HepG2 (cell line): ENCODE results near the gene GSC2. TPM values are rescaled to one million over a fixed set of nuclear protein-coding genes. Genes with fewer than 3 reads are reported as not detected.
A peak's percentile ranks its signal among the peaks of the same experiment; 100 is the strongest.

Experiments
- AHR ChIP-seq: IDR thresholded peaks from 2 replicates; pipeline ENCODE4 v1.6.1; 2018; ENCODE audit warnings: missing genetic modification reagents, missing compliant biosample characterization
- ATF7-NPFF ChIP-seq: sonication (generic); formaldehyde crosslinking; IDR thresholded peaks from 2 replicates; pipeline ENCODE4 v1.8.1; 2023; ENCODE audit warnings: mild to moderate bottlenecking, low read depth, missing genetic modification reagents, moderate library complexity
- EHMT2 ChIP-seq: fragments of 200-600 bp; sonication (generic); IDR thresholded peaks from 2 replicates; pipeline ENCODE4 v1.7.0; 2017; ENCODE audit warnings: antibody characterized with exemption, low read depth, low read length, borderline replicate concordance
- ELF1 ChIP-seq: sonication (generic); formaldehyde crosslinking; IDR thresholded peaks from 2 replicates; pipeline ENCODE4 v1.4.0; 2020; ENCODE audit warnings: missing genetic modification reagents
- GTF2F1 ChIP-seq: fragments of 150-350 bp; IDR thresholded peaks from 2 replicates; pipeline ENCODE4 v1.6.1; 2014; ENCODE audit warnings: low read length
- HMG20A ChIP-seq: IDR thresholded peaks from 2 replicates; pipeline ENCODE4 v1.6.1; 2016; ENCODE audit warnings: borderline replicate concordance
- IKZF4 ChIP-seq: sonication (generic); formaldehyde crosslinking; IDR thresholded peaks from 2 replicates; pipeline ENCODE4 v1.5.1; 2020; ENCODE audit warnings: borderline replicate concordance, mild to moderate bottlenecking, low read depth, missing genetic modification reagents; ENCODE audit errors: not compliant biosample characterization
- KLF16 ChIP-seq, 2 experiments: sonication (generic) in 1 of 2; formaldehyde crosslinking in 1 of 2; IDR thresholded peaks; 2 replicates each; pipeline versions ENCODE4 v1.6.1 to v1.8.0; 2016 to 2023; ENCODE audit warnings: missing genetic modification reagents in 2 of 2, missing compliant biosample characterization in 1 of 2
- KMT2B ChIP-seq: IDR thresholded peaks from 2 replicates; pipeline ENCODE4 v1.6.1; 2016; ENCODE audit warnings: missing genetic modification reagents, missing compliant biosample characterization
- MEF2D ChIP-seq: sonication (generic); formaldehyde crosslinking; IDR thresholded peaks from 2 replicates; pipeline ENCODE4 v1.5.1; 2020; ENCODE audit warnings: mild to moderate bottlenecking, missing genetic modification reagents
- RELA ChIP-seq: sonication (generic); formaldehyde crosslinking; IDR thresholded peaks from 2 replicates; pipeline ENCODE4 v1.4.0; 2020; ENCODE audit warnings: missing genetic modification reagents
- RXRB ChIP-seq: IDR thresholded peaks from 2 replicates; pipeline ENCODE4 v1.6.1; 2016; ENCODE audit warnings: borderline replicate concordance, missing genetic modification reagents, missing compliant biosample characterization
- YEATS2 ChIP-seq: sonication (generic); formaldehyde crosslinking; IDR thresholded peaks from 2 replicates; pipeline ENCODE4 v1.4.0; 2020; ENCODE audit warnings: missing genetic modification reagents, borderline replicate concordance
- ZBTB38 ChIP-seq: sonication (generic); formaldehyde crosslinking; IDR thresholded peaks from 2 replicates; pipeline ENCODE4 v1.5.1; 2020; ENCODE audit warnings: mild to moderate bottlenecking, missing genetic modification reagents
- ZNF20 ChIP-seq: sonication (generic); formaldehyde crosslinking; IDR thresholded peaks from 2 replicates; pipeline ENCODE4 v1.4.0; 2020; ENCODE audit warnings: mild to moderate bottlenecking, moderate library complexity, missing genetic modification reagents
- ZNF264 ChIP-seq: sonication (generic); formaldehyde crosslinking; IDR thresholded peaks from 2 replicates; pipeline ENCODE4 v1.4.0; 2020; ENCODE audit warnings: missing genetic modification reagents
- ZNF329 ChIP-seq: sonication (generic); formaldehyde crosslinking; IDR thresholded peaks from 2 replicates; pipeline ENCODE4 v1.9.0; 2021; ENCODE audit warnings: low read depth, mild to moderate bottlenecking, missing genetic modification reagents
- ZNF550 ChIP-seq: sonication (generic); formaldehyde crosslinking; IDR thresholded peaks from 2 replicates; pipeline ENCODE4 v1.4.0; 2020; ENCODE audit warnings: mild to moderate bottlenecking, missing genetic modification reagents, borderline replicate concordance
- ZNF615 ChIP-seq: sonication (generic); formaldehyde crosslinking; IDR thresholded peaks from 2 replicates; pipeline ENCODE4 v1.5.0; 2020; ENCODE audit warnings: mild to moderate bottlenecking, missing genetic modification reagents, borderline replicate concordance
- ZNF7 ChIP-seq: IDR thresholded peaks from 2 replicates; pipeline ENCODE4 v1.6.1; 2016; ENCODE audit warnings: missing biosample characterization, missing genetic modification reagents
- ZSCAN21 ChIP-seq: sonication (generic); formaldehyde crosslinking; IDR thresholded peaks from 2 replicates; pipeline ENCODE4 v1.8.0; 2022; ENCODE audit warnings: mild to moderate bottlenecking, missing genetic modification reagents, moderate library complexity, borderline replicate concordance
- ZZZ3 ChIP-seq: sonication (generic); formaldehyde crosslinking; IDR thresholded peaks from 2 replicates; pipeline ENCODE4 v1.4.0; 2020; ENCODE audit warnings: missing genetic modification reagents, mild to moderate bottlenecking, borderline replicate concordance
- polyA plus RNA-seq, 8 experiments: library from polyadenylated mRNA; depleted of rRNA in 3 of 8; stranded (reverse) in 7 of 8; unstranded in 1 of 8; fragments of >200 nt; fragmentation: Illumina TruSeq in 4 of 8; extraction: Trizol in 4 of 8; gene quantifications; 2 replicates each; pipeline versions ENCODE4 v1.2.1 to v1.2.3, GENCODE V29; 2011 to 2016; ENCODE audit warnings: low read depth in 4 of 8, missing spikeins in 1 of 8, mixed read lengths in 1 of 8; ENCODE audit not compliant: insufficient read depth in 1 of 8
- total RNA-seq, 5 experiments: library from RNA; depleted of rRNA; stranded (reverse); fragments of >200 nt; fragmentation: Illumina TruSeq; extraction: Trizol; gene quantifications; 2 replicates each; pipeline ENCODE4 v1.2.3, GENCODE V29; 2016; ENCODE audit warnings: low read depth in 1 of 5
- TF ChIP-seq, protein P1 (sequence below): conservative IDR thresholded peaks from 2 replicates; pipeline ENCODE4 v1.6.1; 2018; ENCODE audit warnings: missing genetic modification reagents
- TF ChIP-seq, protein P2 (sequence below): sonication (generic); formaldehyde crosslinking; IDR thresholded peaks from 2 replicates; pipeline ENCODE4 v1.4.0; 2020; ENCODE audit warnings: mild to moderate bottlenecking, missing genetic modification reagents
- TF ChIP-seq, protein P3 (sequence below): sonication (generic); formaldehyde crosslinking; IDR thresholded peaks from 2 replicates; pipeline ENCODE4 v1.8.1; 2023; ENCODE audit warnings: missing genetic modification reagents, mild to moderate bottlenecking, borderline replicate concordance

GSC2 gene
- total and polyA plus RNA-seq, 2 of the 13 experiments (the other 11 are each of a cell fraction or from before 2014, with no cell fraction given): not detected

DNA sequence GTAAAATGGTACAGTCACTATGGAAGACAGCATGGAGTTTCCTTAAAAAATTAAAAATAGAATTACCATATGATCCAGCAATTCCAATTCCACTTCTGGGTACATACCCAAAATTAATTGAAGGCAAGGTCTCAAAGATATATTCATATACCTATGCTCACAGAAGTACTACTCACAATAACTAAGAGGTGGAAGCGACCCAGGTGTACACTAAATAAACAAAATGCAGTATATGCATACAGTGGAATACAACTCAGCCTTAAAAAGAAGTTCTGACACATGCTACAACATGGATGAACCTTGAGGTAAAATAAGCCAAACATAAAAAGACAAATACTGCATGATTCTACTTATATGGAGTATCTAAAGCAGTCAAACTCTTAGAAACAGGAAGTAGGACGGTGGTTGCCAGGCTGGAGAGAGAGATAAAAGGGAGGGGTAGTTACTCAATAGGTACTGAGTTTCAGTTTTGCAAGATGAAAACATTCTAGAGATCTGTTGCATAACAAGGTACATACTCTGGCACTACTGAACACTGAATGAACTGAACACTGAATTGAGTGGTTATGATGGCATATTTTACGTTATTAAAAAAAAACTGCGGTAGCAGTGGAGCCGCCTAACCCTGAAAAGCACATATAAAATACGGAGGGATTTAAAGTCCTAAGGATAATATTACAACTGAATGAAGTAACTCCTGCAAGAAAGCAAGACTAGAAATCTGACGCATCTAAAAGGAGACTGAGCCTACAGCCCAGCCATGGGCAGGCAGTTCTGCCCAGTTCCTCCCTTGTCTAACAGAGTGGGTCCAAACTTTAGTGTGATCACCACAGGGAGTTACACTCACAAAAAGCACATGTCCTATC is 40.7 kb downstream of the GSC2 start (continued):
- TF ChIP-seq KMT2B (CRISPR knock-in tag) (peak; percentile 48; the same call in 1 of the 2 replicates), HMG20A (CRISPR knock-in tag) (peak; percentile 59; the same call in 1 of the 2 replicates), ZZZ3 (CRISPR knock-in tag) (no peak), ZSCAN21 (CRISPR knock-in tag) (peak; percentile 62; the same call in 1 of the 2 replicates), ZNF329 (CRISPR knock-in tag) (no peak), ATF7-NPFF (no peak), ZNF550 (CRISPR knock-in tag) (no peak), ZNF615 (CRISPR knock-in tag) (no peak), ZBTB38 (CRISPR knock-in tag) (no peak), RELA (CRISPR knock-in tag) (no peak), ZNF20 (CRISPR knock-in tag) (no peak), ZNF264 (no peak), GTF2F1 (no peak), RXRB (CRISPR knock-in tag) (peak; percentile 66), ZNF7 (CRISPR knock-in tag) (no peak), YEATS2 (CRISPR knock-in tag) (no peak), ELF1 (CRISPR knock-in tag) (peak; percentile 89), MEF2D (CRISPR knock-in tag) (no peak), AHR (CRISPR knock-in tag) (no peak), IKZF4 (CRISPR knock-in tag) (no peak), KLF16 (CRISPR knock-in tag; IDR thresholded peaks at IDR 0.05) (peak in 1 of 2 experiments; percentile 74; a peak in 1 of 4 replicates), EHMT2 (no peak)
- TF ChIP-seq, protein P1, sequence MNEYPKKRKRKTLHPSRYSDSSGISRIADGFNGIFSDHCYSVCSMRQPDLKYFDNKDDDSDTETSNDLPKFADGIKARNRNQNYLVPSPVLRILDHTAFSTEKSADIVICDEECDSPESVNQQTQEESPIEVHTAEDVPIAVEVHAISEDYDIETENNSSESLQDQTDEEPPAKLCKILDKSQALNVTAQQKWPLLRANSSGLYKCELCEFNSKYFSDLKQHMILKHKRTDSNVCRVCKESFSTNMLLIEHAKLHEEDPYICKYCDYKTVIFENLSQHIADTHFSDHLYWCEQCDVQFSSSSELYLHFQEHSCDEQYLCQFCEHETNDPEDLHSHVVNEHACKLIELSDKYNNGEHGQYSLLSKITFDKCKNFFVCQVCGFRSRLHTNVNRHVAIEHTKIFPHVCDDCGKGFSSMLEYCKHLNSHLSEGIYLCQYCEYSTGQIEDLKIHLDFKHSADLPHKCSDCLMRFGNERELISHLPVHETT (CRISPR knock-in tag): no peak
- TF ChIP-seq, protein P2, sequence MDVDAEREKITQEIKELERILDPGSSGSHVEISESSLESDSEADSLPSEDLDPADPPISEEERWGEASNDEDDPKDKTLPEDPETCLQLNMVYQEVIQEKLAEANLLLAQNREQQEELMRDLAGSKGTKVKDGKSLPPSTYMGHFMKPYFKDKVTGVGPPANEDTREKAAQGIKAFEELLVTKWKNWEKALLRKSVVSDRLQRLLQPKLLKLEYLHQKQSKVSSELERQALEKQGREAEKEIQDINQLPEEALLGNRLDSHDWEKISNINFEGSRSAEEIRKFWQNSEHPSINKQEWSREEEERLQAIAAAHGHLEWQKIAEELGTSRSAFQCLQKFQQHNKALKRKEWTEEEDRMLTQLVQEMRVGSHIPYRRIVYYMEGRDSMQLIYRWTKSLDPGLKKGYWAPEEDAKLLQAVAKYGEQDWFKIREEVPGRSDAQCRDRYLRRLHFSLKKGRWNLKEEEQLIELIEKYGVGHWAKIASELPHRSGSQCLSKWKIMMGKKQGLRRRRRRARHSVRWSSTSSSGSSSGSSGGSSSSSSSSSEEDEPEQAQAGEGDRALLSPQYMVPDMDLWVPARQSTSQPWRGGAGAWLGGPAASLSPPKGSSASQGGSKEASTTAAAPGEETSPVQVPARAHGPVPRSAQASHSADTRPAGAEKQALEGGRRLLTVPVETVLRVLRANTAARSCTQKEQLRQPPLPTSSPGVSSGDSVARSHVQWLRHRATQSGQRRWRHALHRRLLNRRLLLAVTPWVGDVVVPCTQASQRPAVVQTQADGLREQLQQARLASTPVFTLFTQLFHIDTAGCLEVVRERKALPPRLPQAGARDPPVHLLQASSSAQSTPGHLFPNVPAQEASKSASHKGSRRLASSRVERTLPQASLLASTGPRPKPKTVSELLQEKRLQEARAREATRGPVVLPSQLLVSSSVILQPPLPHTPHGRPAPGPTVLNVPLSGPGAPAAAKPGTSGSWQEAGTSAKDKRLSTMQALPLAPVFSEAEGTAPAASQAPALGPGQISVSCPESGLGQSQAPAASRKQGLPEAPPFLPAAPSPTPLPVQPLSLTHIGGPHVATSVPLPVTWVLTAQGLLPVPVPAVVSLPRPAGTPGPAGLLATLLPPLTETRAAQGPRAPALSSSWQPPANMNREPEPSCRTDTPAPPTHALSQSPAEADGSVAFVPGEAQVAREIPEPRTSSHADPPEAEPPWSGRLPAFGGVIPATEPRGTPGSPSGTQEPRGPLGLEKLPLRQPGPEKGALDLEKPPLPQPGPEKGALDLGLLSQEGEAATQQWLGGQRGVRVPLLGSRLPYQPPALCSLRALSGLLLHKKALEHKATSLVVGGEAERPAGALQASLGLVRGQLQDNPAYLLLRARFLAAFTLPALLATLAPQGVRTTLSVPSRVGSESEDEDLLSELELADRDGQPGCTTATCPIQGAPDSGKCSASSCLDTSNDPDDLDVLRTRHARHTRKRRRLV (CRISPR knock-in tag): no peak
- TF ChIP-seq, protein P3, sequence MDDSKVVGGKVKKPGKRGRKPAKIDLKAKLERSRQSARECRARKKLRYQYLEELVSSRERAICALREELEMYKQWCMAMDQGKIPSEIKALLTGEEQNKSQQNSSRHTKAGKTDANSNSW (CRISPR knock-in tag): no peak
